ENCODE results near the gene UBE2Q2. TPM values are rescaled to one million over a fixed set of nuclear protein-coding genes. Genes with fewer than 3 reads are reported as not detected.

Gene UBE2Q2
- total and polyA plus RNA-seq, 2 of the 4 experiments (the other 2 are of a cell fraction): 18.0 to 28.9 TPM

GRCh38 chr15:75928680-75929608 is 85.7 kb downstream of the UBE2Q2 start:
- H3K9ac ChIP-seq (ENCODE audit: low read depth, low read length): no peak overlapping the region
- H2BK15ac ChIP-seq (ENCODE audit: low read depth, low read length): no peak overlapping the region
- no peaks in the 10 kb centered on the region for H3K27me3 ChIP-seq (ENCODE audit: control insufficient read depth, insufficient read depth, low read length)
- no peak overlapping the region for H3K14ac ChIP-seq (replicated peaks; ENCODE audit: low read depth, low read length)
- WGBS, 2 experiments (ENCODE audit: extremely low coverage in 2 of 2, insufficient read length in 1 of 2): no CpG with 5 or more reads among the region's 9 CpGs
- BruUV-seq (replicated peaks): no TSS peak
- no peak overlapping the region for H3K4ac ChIP-seq (ENCODE audit: low read depth, low read length)
- H3K18ac ChIP-seq (ENCODE audit: low read depth, low read length): no peak overlapping the region
- no peaks in the 10 kb centered on the region for H3K9me3 ChIP-seq (ENCODE audit: control insufficient read depth, insufficient read depth, low read length)
- no peak overlapping the region for H3K56ac ChIP-seq (ENCODE audit: extremely low read depth, insufficient read depth, low read length)
- ChIA-PET CTCF (interaction anchor here (0.6 to 1.2 kb wide), 11 partner anchors 9 to 257 kb away, joined by 3 to 5 read pairs (median 3); partner anchors contain the start of gene NRG4), POLR2A (ENCODE audit: unreplicated experiment) (no interaction called here)
- dilution Hi-C loops (cut with HindIII; ENCODE audit: low sequenced_read_pairs, unreplicated experiment) (no loop called here), intact Hi-C loops (cut with micrococcal nuclease) (no loop called here), in situ Hi-C loops (cut with MboI; ENCODE audit: low sequenced_read_pairs) (no loop called here)
- no peak overlapping the region for H3K4me3 ChIP-seq (ENCODE audit: insufficient read depth, low read depth, low read length)
- H3K4me1 ChIP-seq (ENCODE audit: control insufficient read depth, insufficient read depth, low read length): no peaks in the 10 kb centered on the region
- no peak overlapping the region for H4K91ac ChIP-seq (ENCODE audit: insufficient read depth, low read depth, low read length)
- no peak overlapping the region for H2AK5ac ChIP-seq (ENCODE audit: low read depth, low read length)
- no peak overlapping the region for H2AFZ ChIP-seq (replicated peaks; ENCODE audit: low read length, poor library complexity)
- H2BK120ac ChIP-seq (ENCODE audit: low read depth, low read length): no peak overlapping the region
- H2AK9ac ChIP-seq (replicated peaks; ENCODE audit: low read depth, low read length, poor library complexity): no peak overlapping the region
- no peak overlapping the region for H3K27ac ChIP-seq (ENCODE audit: insufficient read depth, low read length)
- DNase-seq (peak; percentile 35), ATAC-seq (ENCODE audit: low read depth) (no peak)
- peaks cover 17% of the 10 kb centered on the region for H4K20me1 ChIP-seq (ENCODE audit: insufficient read depth, low read length)
- H3K9me1 ChIP-seq (ENCODE audit: insufficient read depth, low read length): peaks cover 8% of the 10 kb centered on the region
- H3K23ac ChIP-seq (ENCODE audit: low read depth, low read length): no peak overlapping the region
- H3K79me1 ChIP-seq (ENCODE audit: low read depth in 1 of 2, low read length in 2 of 2): peaks cover 25 to 60% of the 10 kb centered on the region in 2 experiments; a peak in 3 of 4 replicates
- H4K5ac ChIP-seq (ENCODE audit: low read depth, low read length): no peak overlapping the region
- peaks cover 11% of the 10 kb centered on the region for H3K36me3 ChIP-seq (ENCODE audit: control insufficient read depth, insufficient read depth, low read length)
- H4K8ac ChIP-seq (ENCODE audit: low read depth in 2 of 2, low read length in 2 of 2): no peak overlapping the region
- H2BK5ac ChIP-seq (ENCODE audit: low read depth, low read length, poor library complexity, severe bottlenecking): no peak overlapping the region
- H2BK20ac ChIP-seq (ENCODE audit: low read depth, low read length): no peak overlapping the region
- H3K4me2 ChIP-seq (ENCODE audit: low read depth, low read length): no peak overlapping the region
- 0 out of 2 replicates have a peak, but pooled peaks have one; percentile 11 for TF ChIP-seq SMC3 (IDR thresholded peaks at IDR 0.05; ENCODE audit: low read depth, low read length)
- no peak for TF ChIP-seq RFX5 (IDR thresholded peaks at IDR 0.05; ENCODE audit: low read depth, low read length)
- peak; percentile 45 for TF ChIP-seq RAD21 (IDR thresholded peaks at IDR 0.05; ENCODE audit: low read length)
- TF ChIP-seq MXI1 (IDR thresholded peaks at IDR 0.05; ENCODE audit: borderline replicate concordance, low read depth, low read length): no peak
- TF ChIP-seq FOS (IDR thresholded peaks at IDR 0.05; ENCODE audit: low read depth, low read length): no peak
- no peak for TF ChIP-seq CHD1 (IDR thresholded peaks at IDR 0.05; ENCODE audit: low read depth, low read length)
- no peak for TF ChIP-seq RCOR1 (IDR thresholded peaks at IDR 0.05; ENCODE audit: insufficient replicate concordance, low read length)
- no peak for TF ChIP-seq USF2 (IDR thresholded peaks at IDR 0.05; ENCODE audit: low read depth, low read length)
- TF ChIP-seq POLR2A (IDR thresholded peaks at IDR 0.05; ENCODE audit: low read depth, low read length): no peak
- TF ChIP-seq CEBPB (IDR thresholded peaks at IDR 0.05; ENCODE audit: low read depth, low read length): no peak
- TF ChIP-seq, protein P1, sequence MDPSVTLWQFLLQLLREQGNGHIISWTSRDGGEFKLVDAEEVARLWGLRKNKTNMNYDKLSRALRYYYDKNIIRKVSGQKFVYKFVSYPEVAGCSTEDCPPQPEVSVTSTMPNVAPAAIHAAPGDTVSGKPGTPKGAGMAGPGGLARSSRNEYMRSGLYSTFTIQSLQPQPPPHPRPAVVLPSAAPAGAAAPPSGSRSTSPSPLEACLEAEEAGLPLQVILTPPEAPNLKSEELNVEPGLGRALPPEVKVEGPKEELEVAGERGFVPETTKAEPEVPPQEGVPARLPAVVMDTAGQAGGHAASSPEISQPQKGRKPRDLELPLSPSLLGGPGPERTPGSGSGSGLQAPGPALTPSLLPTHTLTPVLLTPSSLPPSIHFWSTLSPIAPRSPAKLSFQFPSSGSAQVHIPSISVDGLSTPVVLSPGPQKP (IDR thresholded peaks at IDR 0.05; ENCODE audit: borderline replicate concordance, low read depth, low read length): no peak
- TF ChIP-seq MAFK (IDR thresholded peaks at IDR 0.05; ENCODE audit: low read depth, low read length): no peak
- TF ChIP-seq CTCF (conservative IDR thresholded peaks at IDR 0.05; ENCODE audit: low read depth, low read length): peak; percentile 49
- TF ChIP-seq BHLHE40 (IDR thresholded peaks at IDR 0.05; ENCODE audit: low read depth, low read length): no peak
- TF ChIP-seq NFE2L2 (IDR thresholded peaks at IDR 0.05; ENCODE audit: low read depth, low read length): no peak
